Cardiac fibroblast (primary cell): ENCODE results near the gene ITLN1.

Experiments
- DNase-seq, 2 donors: peaks; one replicate each; pipeline versions ENCODE4 v3.0.0 to v3.0.0-alpha.2; 2010; ENCODE audit warnings: low read depth in 2 of 2
- H3K4me3 ChIP-seq, 2 donors: replicated peaks in 1 of 2; 1 replicate in 1 of 2; 2 replicates in 1 of 2; pipeline ENCODE4 v1.5.1; 2011; ENCODE audit warnings: low read depth in 2 of 2, low read length in 2 of 2, mild to moderate bottlenecking in 2 of 2, moderate library complexity in 1 of 2
- CTCF ChIP-seq: IDR thresholded peaks from one replicate; pipeline ENCODE4 v1.5.1; 2011; ENCODE audit warnings: low read depth, mild to moderate bottlenecking, low read length, inconsistent platforms

Gene ITLN1

GRCh38 chr1:160853754-160854153 lies 31.2 kb downstream of the ITLN1 start:
- no peak overlapping the region for H3K4me3 ChIP-seq
- DNase-seq = no peak
- TF ChIP-seq CTCF = no peak

DNA sequence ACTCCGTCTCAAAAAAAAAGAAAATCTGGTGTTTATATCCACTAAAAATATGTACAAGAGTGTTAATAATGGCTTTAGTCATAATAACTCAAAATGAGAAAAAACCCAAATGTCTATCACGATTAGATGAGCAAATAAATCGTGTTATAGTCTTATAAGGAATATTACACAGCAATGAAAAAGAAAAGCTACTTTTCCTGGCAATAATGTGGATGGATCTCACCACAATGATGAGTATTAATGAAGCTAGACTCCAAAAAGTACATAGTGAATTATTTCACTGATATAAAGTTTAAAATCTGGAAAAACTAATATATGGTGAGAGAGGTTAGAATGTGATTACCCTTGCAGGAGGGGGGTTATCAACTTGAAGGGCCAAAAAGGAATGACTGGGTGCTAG lies 32.0 kb downstream of the ITLN1 start:
- TF ChIP-seq CTCF = no peak
- H3K4me3 ChIP-seq = no peak overlapping the region
- DNase-seq = no peak

DNA sequence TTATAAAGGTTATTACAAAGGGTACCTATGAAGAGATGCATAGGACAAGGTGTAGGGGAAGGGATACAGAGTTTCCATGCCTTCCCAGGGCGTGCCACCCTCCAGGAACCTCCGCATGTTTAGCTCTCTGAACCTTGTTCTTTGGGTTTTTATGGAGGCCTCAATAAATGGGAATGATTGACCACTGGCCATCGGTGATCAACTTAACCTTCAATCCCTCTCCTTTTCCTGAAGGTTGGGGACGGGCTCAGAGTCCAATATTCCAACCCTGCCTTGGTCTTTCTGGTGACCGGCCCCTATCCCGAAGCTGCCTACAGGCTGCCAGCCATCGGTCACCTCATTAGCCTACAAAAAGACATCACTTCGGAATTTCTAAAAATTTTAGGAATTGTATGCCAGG lies 34.0 kb downstream of the ITLN1 start:
- no peak for DNase-seq
- H3K4me3 ChIP-seq = no peak overlapping the region
- TF ChIP-seq CTCF = no peak

- TF ChIP-seq CTCF = no peak
- H3K4me3 ChIP-seq = no peak overlapping the region
- no peak for DNase-seq
Measured at GRCh38 chr1:160850541-160850940, 34.4 kb downstream of the ITLN1 start.

DNA sequence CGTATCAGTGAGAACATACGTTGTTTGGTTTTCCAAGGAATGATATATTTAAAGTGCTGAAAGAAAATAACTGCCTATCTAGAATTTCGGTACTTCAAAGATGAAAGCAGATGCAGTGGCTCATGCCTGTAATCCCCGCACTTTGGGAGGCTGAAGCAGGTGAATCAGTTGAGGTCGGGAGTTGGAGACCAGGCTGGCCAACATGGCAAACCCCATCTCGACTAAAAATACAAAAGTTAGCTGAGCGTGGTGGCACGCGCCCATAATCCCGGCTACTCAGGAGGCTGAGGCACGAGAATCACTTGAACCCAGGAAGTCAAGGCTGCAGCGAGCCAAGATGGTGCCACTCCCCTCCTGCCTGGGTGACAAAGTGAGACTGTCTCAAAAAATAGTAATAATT lies 38.7 kb downstream of the ITLN1 start:
- no peak for DNase-seq
- H3K4me3 ChIP-seq = no peak overlapping the region
- TF ChIP-seq CTCF = no peak

DNA sequence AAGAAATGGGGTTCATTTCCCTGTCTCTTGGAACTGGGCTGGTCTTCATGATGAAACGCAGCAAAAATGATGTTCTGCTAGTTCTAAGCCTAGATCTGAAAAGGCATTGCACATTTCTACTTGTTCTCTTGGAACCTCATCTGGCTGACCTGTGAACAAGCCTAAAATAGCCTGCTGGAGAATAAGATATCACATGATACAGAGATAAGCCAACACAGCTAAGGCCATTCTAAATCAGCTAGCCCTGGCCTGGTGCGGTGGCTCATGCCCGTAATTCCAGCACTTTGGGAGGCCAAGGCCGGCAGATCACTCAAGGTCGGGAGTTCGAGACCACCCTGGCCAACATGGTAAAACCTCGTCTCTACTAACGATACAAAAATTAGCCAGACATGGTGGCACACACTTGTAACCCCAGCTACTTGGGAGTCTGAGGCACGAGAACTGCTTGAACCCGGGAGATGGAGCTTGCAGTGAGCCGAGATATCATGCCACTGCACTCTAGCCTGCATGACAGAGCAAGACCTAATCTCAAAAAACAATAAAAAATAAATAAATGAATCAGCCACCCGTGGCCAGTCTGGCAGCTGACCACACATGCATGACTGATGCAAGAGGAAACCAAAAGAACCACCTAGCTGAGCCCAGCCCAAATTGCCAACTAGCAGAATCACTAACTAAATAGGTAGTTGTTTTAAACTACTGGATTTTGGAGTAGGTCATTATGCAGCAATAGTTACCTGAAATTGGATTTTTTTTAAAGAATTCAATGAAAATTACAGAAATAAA lies 40.3 kb downstream of the ITLN1 start:
- TF ChIP-seq CTCF = no peak
- DNase-seq = no peak
- H3K4me3 ChIP-seq = no peak overlapping the region

DNA sequence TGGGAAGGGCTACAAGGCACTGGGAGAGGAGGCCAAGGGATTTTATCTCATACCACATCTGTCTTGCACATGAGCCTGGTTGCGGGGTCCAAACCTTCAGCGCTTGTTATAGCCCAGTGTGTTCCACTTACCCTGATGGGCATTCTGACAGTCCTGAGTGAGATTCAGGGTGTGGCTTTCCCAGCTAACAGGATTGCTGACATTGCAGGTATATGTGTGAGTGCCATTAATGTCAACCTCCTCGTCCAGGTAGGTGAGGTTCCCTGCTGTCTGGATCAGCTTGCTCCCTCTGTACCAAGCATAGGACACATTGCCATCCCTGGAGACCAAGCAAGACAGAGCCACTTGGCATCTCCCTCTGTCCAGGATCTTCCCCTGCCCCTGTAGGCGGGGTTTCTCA lies 43.9 kb downstream of the ITLN1 start:
- no peak overlapping the region for H3K4me3 ChIP-seq
- no peak for DNase-seq
- TF ChIP-seq CTCF = no peak
